HG03469 (cell line): ENCODE measurements around the gene DIP2C.

Experiments used
- ATAC-seq: cut with Tn5 transposase; IDR thresholded peaks from one replicate; pipeline ENCODE4 v1.9.1; 2021; ENCODE audit warnings: mild to moderate bottlenecking, moderate library complexity, moderate number of reproducible peaks; ENCODE audit not compliant: unreplicated experiment

The DIP2C gene

GRCh38 chr10:508726-509125, 180.7 kb downstream of the DIP2C start:
- ATAC-seq, result no peak

- no peak for ATAC-seq
Measured at GRCh38 chr10:507908-508444, 181.5 kb downstream of the DIP2C start.

- no peak for ATAC-seq
Measured at GRCh38 chr10:507355-507699, 182.1 kb downstream of the DIP2C start.

DNA sequence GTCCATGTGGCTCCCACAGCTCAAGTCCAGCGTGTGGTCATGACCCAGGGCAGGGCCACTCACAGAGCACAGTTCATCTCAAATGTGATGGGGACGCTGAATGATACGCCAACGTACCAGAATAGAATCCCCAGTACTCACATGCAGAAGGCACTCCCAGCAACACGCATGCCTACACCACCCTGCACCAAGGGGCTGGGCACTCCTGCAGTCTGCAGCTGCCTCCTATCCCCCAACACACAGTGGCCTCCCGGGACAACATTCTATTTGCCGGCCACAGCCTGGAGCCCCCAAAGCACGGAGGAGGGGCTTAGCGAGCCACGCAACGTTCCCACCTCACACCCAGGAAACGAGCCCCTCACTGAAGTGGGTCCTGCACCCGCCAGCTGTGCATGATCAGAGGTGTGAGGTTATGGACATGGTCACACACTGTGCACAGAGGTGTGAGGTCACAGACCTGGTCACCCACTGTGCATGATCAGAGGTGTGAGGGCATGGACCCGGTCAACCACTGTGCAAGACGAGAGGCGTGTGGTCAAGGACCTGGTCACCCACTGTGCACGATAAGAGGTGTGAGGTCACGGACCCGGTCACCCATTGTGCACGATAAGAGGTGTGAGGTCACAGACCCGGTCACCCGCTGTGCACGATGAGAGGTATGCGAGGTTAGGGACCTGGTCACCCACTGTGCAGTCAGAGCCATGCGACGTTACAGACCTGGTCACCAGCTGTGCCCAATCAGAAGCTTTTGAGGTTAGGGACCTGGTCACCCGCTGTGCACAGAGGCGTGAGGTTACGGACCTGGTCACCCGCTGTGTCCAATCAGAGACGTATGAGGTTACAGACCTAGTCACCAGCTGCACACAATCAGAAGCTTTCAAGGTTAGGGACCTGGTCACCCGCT, 182.8 kb downstream of the DIP2C start:
- ATAC-seq, result no peak

GRCh38 chr10:505419-505818, 184.0 kb downstream of the DIP2C start:
- no peak for ATAC-seq

- ATAC-seq, result no peak
Measured at GRCh38 chr10:504806-505205, 184.7 kb downstream of the DIP2C start.

DNA sequence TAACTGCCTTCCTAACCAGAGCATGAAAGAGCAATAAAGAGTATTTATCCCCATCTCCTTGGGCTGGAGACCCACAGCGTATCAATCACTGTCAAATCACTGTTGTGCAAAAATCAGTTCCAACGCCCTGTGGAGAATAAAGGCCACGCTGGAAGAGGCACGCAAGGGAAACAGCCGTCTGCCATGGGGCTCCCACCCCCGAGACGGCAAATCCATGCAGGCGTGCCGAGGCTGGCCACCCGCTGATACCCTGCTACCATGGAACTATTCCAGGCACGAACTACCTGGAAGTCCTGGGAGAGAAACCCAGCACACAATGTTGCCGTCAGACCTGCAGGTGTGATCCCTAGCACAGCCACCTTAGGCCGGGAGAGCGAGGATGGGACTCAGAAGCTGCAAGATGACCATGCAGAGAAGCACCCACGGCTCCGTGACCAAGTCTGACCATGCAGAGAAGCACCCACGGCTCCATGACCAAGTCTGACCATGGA, 185.3 kb downstream of the DIP2C start:
- ATAC-seq, result no peak

- no peak for ATAC-seq
Measured at GRCh38 chr10:501596-501995, 187.9 kb downstream of the DIP2C start.

DNA sequence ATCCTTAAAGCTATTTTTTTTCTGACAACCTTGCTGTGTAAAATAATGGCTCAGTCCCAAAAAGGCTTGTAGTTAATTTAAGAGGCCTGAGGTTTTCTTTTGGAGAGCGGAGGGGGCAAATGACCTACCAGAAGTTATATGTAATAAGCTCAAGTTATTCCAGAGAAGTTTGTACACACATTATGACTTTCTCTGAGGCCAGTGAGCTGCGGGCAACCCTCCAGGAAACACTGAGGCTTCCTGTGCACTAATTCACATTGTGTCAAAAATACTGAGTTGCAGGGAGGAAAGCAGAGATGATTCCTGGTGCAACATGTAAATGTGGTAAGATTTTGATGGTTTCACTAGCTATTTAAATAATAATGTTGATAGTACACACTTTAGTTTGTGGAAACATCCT, 188.6 kb downstream of the DIP2C start:
- ATAC-seq, result no peak

DNA sequence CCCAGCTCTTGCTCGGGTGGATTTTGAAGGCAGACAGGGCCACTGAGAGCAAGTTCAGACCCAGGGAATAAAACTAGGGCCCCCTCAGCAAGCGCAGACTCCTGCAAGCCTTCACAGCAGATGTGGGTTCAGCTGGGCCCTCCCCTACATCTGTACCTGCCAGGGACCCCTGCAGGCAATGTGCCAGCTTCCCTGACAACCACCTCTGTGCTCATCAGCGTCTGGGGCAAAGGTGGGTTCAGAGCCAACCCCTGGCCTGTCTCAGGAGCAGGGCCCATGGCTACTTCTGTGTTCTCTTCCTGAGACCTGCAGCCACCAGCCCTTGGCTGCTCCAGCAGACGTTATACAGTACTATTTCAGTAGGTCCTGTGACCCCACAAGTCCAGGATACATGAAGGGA, 189.5 kb downstream of the DIP2C start:
- ATAC-seq, result no peak

GRCh38 chr10:498760-499435, 190.6 kb downstream of the DIP2C start:
- ATAC-seq, result no peak

DNA sequence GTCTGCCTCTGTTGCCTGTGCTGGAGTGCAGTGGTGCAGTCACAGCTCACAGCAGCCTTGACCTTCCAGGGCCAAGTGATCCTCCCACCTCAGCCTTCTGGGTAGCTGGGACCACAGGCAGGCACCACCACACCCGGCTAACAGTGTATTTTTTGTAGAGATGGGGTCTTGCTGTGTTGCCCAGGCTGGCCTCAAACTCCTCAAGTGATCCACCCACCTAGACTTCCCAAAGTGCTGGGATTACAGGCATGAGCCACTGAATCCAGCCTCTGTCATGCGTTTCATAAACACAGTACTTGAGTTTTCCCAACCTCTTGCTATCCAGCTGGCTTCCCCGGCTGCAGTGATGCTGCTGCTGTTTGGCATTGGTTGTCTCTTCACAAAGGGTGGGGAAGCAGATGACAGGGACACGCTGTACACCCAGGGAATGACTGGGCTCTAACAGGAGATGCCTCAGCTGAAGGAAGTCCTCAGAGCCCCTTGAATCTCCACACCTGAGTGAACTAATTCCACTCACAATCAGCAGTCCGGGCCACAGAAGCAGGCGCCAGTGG, 191.5 kb downstream of the DIP2C start:
- no peak for ATAC-seq

DNA sequence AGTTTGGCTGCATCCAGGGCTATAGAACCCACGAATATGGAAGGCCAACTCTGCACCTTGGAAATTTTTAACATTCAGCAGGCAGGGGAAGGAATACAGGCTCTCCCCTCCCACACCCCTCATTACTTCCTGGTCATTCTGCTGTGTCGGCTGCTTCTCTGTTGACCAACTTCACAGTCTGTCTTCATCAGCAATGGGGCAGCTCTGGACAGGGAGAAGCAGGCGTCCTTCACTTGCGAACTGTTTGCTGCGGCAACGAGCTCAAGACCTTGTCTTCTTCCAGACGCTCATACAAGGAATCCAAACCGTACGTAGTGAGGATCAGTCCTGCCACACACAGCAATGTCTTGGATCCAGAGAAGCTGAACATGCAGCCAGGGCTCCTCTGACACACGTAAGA, 192.2 kb downstream of the DIP2C start:
- no peak for ATAC-seq

DNA sequence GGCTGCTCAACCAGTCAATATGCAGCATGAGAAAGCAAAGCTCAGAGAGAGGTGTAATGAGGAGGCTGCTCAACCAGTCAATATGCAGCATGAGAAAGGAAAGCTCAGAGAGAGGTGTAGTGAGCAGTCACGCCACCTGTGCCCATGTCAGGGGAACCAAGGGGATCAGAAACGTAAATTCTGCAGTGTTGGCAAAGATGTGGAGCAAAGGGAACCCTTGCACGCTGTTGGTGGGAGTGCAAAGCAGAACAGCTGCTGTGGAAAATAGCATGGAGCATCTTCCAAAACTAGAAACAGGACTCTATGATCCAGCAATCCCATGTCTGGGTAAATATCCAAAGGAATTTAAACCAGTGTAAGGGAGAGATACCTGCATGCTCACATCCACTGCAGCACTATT, 194.9 kb downstream of the DIP2C start:
- no peak for ATAC-seq

DNA sequence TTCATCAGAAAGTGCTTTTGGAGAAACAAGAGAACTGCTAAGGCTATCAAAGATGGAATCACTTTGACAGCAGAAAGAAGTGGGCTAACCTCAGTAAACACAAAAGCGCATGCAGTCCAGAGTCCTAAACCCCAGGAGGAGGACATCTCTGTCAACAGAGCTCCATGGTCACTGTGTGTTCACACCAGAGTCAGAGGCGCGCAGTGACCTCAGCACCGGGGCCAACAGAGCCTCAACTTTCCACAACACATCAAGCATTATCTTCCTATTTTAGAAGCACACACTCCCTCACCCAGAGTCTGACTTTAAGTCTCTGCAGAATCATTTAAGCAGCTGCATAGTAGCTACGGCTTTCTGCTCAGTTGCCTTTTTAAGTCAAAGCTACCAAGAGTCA, 195.3 kb downstream of the DIP2C start:
- no peak for ATAC-seq

DNA sequence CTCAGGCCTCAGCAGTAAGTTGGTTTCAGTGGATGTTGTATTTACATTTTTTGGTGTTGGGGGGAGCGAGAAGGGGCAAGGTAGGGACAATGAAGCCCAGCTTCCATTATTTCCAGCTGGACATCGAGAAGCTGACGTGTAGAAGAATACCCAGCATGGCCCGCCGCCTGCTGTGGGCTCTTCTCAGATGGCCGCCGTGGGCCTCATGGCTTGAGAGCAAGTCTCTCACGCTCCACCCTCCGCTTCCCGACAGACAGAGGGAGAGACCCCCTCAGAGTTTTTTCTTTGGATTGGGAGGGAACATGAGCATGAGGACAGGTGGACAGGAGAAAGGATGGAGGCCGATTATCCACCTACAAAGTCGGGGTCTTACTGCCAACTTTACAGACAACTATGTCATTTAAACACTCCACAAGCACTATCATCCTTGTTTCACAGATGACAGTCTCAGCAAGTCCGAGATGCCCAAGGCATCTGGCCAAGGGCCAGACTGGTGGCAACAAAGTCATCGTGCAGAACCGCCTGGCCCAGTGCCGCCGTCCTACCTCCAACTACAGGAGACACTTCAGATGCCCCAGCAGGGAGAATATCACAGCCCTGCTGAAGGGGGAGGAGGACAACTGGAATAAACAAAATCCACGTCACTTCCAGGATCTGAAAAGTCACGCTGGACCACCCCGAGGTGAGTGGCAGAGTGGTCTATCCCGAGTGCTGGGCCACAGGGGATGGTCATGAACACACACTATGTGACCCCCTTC, 195.9 kb downstream of the DIP2C start:
- ATAC-seq, result no peak

DNA sequence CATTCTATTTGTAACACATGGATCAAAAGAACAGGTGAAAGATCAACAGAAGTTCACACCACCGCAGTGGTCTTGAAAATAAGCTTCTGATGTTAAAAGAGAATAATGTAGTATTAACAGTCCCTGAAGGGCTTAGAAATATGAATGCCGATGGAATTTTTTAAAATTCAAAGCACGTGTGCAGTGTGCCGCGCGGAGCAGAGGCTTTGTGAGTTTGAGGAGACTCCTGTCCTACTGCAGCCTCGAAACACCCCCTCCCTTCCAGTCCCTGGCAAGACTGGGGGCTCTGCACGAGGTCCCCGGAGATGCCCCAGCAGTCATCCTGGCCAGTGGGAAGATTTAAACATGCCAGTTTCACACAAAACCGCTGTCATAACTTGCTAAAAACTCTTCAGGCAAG, 196.6 kb downstream of the DIP2C start:
- ATAC-seq, result no peak

DNA sequence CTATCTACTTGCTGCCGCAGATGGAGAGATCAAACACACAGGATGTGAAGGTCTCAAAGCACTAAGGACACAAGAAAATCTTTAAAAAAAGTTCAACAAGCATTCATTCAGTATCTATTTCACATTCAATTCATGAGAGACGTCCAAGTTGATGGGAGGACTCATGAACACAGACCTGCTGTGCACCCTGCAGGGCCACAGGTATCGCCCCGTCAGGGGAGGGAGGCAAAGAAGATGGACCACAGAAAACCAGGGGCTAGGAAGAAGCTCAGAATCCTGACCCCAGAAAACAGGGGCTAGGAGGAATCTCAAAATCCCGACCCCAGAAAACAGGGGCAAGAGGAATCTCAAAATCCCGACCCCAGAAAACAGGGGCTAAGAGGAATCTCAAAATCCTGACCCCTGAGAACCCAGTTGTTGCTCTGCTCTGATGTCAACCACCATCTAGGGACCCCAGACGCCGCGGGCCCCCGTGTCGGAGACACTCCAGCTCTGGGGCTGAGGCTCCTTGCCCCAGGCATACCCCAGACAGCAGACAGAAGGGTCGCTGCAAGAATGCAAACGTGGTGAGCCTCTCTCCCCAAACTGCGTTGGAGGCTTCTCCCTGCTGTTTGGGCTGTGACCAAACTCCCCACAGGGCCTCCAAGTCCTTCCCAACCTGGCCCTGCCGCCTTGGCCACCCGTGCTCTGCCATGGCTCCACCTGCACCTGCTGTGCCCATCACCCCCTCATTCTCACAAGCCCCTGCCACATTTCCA, 197.6 kb downstream of the DIP2C start:
- no peak for ATAC-seq

DNA sequence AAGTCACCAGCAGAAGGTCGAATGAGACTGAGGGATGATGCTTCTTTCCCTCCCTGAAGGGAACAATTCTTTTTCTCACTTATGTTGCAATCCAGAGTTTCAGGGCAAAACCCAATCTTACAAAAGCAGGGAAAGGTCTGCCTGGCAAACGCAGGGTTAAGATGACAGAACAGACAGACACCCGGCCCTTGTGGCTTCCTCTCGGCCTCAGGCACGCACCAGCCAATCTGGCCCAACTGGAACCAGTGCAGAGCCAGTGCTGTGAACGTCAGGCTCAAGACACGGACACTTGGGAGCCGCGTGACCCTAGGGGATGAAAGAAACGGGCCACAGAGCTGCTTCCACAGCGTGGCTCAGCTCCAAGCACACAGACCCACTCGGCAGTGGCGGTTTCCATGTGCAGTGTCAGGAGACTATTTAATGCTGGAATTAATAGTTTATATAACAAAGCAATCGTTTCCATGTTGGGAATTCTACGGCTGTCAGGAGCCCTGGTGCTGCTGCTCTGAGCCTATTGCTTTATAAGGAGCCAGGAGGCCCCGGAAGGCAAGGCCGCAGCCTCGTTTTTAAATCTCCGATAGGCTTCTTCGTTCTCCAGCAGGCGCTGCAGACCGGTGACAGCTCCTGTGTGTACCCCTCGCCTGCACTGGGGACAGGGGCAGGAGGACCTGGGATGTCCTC, 198.4 kb downstream of the DIP2C start:
- ATAC-seq, result no peak

- no peak for ATAC-seq
Measured at GRCh38 chr10:490256-490655, 199.2 kb downstream of the DIP2C start.
